ENCODE measurements around the gene ADISSP.

Gene ADISSP

DNA sequence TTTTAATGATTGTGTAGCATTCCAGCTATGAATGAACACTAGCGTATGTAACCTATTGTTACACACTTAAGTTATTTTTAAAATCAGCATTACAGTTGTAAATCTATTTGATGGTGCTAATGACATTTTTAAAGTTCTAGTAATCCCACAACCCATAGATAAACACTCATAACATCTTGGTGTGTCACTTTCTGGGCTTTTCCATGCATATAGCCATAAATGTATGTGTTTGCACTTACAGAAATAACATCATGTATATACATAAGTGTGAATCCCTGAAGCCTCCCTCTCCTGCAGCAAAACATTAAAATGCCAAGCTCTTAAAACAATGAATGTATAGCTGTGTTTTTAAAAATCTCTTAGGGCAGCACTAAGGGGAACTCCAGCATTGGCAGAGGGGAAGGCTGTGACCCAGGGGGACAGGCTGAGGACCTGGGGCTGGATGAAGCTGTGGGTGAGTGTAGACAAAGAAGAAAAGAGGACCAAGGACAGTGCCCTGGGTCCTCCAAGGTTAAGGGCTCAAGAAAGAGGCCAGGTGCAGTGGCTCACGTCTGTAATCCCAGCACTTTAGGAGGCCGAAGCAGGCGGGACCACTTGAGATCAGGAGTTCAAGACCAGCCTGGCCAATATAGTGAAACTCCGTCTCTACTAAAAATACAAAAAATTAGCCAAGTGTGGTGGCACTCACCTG, 19.9 kb upstream of the ADISSP start:
- Mint-ChIP-seq H3K36me3 (peaks cover 4% of the 10 kb centered on the region), H3K27ac (no peak overlapping the region), H3K4me1 (peaks cover 34% of the 10 kb centered on the region), H3K9me3 (no peaks in the 10 kb centered on the region), H3K4me3 (peak overlapping the region; percentile 75), H3K27me3 (no peaks in the 10 kb centered on the region)

DNA sequence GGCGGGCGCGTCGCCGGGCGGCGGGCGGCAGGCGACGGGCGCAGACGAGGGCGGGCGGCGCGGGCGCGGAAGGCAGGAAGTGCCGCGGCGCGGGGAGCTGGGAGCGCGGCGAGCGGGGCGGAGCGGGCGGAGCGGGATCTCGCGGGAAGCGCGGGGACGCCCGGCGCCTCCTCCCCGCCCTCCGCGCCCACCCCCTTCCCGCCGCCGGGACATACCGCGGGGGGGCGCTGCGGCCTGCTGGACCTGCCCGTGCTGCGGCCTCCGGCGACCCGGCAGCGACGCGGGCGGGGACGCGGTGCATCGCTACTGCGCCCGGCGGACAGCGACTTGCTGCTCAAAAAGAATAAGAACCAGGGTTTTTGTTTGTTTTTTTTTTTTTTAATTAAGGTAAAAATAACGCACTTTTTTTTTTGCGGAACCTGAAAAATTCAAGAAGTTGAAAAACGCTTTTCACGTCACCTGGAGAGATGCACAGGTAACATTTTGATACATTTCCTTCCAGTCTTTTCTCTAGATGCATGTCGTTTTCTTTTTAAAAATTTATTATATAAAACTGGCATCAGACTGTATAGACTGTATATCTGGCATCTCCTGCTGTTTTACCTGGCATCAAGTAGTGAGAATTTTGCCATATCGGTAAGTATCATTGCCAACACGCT, 19.2 kb upstream of the ADISSP start, which contains the start of gene CENPB:
TSS of gene CENPB (minus strand) at position 76 of the 659 bp plus-strand sequence. CDS start 257 bp downstream, outside the sequence.
- H3K9me3 Mint-ChIP-seq = no peaks in the 10 kb centered on the region
- peak within 1 kb of the TSS; percentile 59 for H3K27ac Mint-ChIP-seq
- peak within 1 kb of the TSS; percentile 85 for H3K4me3 Mint-ChIP-seq
- peaks cover 37% of the 10 kb centered on the region for H3K4me1 Mint-ChIP-seq
- peaks cover 4% of the 10 kb centered on the region for H3K36me3 Mint-ChIP-seq
- H3K27me3 Mint-ChIP-seq = no peaks in the 10 kb centered on the region

DNA sequence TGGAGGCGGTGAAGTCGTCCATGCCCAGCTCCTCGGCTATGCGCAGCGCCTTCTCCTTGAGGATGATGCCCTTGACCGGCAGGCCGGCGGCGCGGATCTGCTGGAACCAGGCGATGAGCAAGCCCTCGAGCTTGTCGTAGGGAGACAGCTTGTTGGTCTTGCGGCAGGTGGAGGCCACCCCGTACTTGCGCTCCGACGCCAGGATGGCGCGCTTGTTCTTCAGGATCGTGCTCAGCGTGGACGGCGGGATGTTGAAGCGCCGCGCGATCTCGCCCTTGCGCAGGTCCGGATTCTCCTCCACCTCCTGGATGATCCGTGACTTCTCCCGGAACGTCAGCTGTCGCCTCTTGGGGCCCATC, 18.6 kb upstream of the ADISSP start:
- H3K36me3 Mint-ChIP-seq = peaks cover 4% of the 10 kb centered on the region
- no peaks in the 10 kb centered on the region for H3K9me3 Mint-ChIP-seq
- peak overlapping the region; percentile 85 for H3K4me3 Mint-ChIP-seq
- peaks cover 44% of the 10 kb centered on the region for H3K4me1 Mint-ChIP-seq
- H3K27me3 Mint-ChIP-seq = no peaks in the 10 kb centered on the region
- H3K27ac Mint-ChIP-seq = peak overlapping the region; percentile 59

DNA sequence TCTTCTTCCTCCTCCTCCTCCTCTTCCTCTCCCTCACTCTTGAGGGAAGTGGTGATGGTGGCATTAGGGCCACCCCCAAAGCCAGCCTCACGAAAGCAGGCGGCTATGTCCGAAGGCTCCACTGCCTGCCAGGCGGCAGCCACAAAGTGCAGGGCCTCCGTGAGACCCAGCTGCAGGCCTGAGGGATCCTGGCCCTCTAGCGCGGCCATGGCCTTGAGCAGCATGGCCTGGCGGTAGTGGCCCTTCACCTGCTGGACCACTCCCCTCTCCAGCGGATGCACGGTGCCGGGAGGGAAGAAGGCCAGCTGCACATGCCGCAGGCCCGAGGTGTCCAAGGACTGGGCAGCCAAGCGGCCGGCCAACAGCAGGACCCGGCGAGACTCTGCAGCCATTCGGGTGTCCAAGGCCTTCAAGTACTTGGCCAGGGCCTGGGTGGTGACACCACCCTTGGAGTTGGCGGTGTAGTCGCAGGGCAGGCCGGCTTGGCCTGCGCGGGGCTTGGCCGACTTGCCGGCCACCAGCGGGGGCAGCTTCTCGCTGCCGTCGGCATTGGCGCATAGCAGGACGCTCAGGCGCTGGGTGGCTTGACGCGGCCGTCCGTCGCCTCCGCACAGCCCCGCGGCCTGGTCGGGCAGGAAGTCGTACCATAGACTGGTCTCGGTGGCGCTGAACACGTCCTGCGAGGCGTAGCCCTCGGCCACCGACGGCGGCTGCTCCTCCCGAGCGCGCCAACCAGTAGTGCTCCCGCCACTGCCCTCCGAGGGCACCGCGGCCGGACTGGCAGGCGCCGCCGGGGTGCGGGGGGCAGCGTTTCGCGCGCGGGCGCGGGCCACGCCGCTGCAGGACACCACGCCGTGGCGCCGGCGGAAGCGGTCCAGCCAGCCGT, 17.9 kb upstream of the ADISSP start:
- Mint-ChIP-seq H3K27ac (peak overlapping the region; percentile 73), H3K4me3 (peak overlapping the region; percentile 85), H3K4me1 (peaks cover 50% of the 10 kb centered on the region), H3K36me3 (peaks cover 4% of the 10 kb centered on the region), H3K27me3 (no peaks in the 10 kb centered on the region), H3K9me3 (no peaks in the 10 kb centered on the region)

DNA sequence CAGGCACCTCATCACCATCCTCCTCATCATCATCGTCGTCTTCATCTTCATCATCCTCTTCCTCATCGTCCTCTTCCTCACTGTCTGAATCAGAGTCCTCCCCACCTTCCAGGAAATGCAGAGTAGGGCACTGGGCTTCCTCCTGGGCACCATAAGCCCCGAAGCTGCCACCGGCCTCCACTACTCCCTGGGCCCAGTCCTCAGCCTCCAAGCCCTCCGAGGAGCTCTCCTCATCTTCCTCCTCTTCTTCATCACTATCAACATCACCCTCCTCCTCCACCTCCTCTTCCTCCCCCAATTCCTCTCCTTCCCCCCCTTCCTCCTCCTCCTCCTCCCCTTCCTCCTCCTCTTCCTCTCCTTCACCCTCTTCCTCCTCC, 17.3 kb upstream of the ADISSP start:
- no peaks in the 10 kb centered on the region for H3K27me3 Mint-ChIP-seq
- H3K4me3 Mint-ChIP-seq = peak overlapping the region; percentile 49
- peaks cover 4% of the 10 kb centered on the region for H3K36me3 Mint-ChIP-seq
- H3K4me1 Mint-ChIP-seq = peaks cover 52% of the 10 kb centered on the region
- H3K27ac Mint-ChIP-seq = peak overlapping the region; percentile 73
- H3K9me3 Mint-ChIP-seq = no peaks in the 10 kb centered on the region

DNA sequence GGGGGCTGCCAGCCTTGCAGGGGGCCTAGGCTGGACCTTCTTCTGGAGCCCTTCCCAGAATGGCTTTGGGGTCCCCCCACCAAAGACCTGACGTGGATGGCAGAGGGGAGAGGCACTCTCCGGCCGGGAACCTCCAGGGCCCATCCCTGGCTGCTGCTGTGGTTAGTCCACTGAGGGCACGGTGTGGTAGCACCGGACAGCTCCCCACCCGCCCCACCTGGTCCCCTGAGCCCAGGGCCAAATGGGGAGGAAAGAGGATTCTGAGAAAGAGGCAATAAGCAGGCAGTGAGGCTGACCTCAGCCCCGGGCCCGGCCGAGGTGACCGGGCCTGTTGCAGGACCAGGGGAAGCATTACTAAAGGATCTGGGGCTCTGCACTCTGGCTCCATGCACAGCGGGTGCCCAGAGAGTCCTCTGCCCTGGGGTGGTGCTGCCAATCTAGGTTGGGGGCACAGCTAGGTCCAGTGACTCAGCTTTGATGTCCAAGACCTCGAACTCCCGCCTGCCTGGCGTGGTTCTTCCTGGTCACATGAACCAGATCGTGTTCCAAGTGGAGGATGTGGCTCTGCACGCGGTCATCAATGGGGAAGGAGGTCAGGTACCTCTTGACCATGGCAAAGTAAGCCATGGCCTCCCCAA, 16.8 kb upstream of the ADISSP start:
- Mint-ChIP-seq H3K36me3 (peaks cover 4% of the 10 kb centered on the region), H3K27me3 (no peaks in the 10 kb centered on the region), H3K4me3 (peak overlapping the region; percentile 49), H3K4me1 (peaks cover 56% of the 10 kb centered on the region), H3K27ac (peak overlapping the region; percentile 17), H3K9me3 (no peaks in the 10 kb centered on the region)

DNA sequence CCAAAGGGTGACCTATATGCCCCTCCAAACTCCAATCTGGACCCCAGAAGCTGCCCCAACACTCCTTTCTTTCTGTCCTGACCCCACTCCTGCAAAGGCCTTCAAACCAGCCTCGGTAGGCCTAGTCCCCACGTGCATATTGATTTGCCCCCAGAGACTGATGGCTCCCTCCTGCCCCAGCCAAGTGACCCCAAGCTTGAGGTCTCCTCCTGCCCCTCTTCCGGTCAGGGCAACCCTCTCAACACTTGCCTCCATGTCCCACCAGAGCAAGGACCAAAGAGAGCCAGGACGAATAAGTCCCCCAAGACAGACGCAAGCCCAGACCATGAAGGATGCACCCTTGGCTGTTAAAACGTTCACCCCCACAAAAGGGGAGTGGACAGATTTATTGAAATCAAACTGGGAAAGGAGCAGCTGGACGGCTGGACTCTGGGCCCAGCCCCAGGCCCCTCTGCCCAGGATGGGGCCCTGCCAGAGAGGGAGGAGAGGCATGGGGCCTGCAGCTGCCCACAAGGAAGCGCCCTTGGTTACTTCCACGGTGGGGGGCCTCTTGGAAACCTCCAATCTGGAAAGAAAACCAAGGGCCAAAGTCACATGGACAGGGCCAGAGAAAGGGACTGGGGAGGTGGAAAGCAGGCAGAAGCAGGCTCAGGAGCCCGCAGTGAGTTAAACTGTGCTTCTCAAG, 16.1 kb upstream of the ADISSP start:
- Mint-ChIP-seq H3K4me3 (no peak overlapping the region), H3K4me1 (peaks cover 57% of the 10 kb centered on the region)

DNA sequence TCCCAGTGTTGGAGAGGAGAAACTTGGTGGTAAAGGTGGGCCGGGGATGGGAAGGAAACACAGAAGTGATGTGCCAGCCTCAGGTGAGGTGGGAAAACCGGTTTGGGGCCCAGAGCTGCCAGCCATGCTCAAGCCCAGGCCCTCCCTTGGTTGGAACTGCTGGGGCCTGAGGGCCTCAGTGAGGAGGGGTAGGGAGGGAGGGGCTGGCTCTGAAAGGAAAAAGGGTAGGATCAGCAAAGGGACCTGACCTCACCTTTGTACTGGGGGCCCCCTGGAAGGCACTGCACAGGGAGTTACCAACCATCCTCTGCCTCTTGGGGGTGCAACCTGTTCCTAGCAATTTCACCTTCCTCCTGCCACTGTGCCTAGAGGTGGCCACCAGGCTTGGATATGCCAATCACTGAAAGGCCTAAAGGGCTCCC, 15.5 kb upstream of the ADISSP start:
- peak overlapping the region; percentile 55 for H3K27ac Mint-ChIP-seq
- peaks cover 4% of the 10 kb centered on the region for H3K36me3 Mint-ChIP-seq
- no peak overlapping the region for H3K4me3 Mint-ChIP-seq
- no peaks in the 10 kb centered on the region for H3K9me3 Mint-ChIP-seq
- H3K4me1 Mint-ChIP-seq = peaks cover 55% of the 10 kb centered on the region
- no peaks in the 10 kb centered on the region for H3K27me3 Mint-ChIP-seq

More for the DNA sequence above, 16.1 kb upstream of the ADISSP start:
- peaks cover 4% of the 10 kb centered on the region for H3K36me3 Mint-ChIP-seq
- H3K27ac Mint-ChIP-seq = no peak overlapping the region
- no peaks in the 10 kb centered on the region for H3K9me3 Mint-ChIP-seq
- H3K27me3 Mint-ChIP-seq = no peaks in the 10 kb centered on the region

DNA sequence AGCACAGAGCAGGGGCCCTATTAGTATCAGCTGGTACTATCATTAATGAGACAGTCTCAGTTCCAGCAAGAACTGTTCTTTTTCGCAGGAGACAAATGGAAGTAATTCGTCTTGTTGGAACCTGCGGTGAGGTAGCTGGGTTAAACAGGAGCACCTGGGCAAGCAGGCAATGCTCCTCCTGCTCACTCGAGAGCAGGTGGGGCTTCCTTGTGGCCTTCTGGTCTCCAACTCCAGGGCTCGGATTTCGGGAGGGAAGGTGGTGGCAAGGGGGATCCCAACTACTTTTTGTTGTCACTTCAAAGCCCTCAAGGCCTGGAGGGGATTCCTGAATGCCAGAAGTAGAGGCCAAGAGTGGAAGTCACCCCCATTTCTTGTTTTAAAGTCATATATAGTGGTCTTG, 15.0 kb upstream of the ADISSP start:
- Mint-ChIP-seq H3K9me3 (no peaks in the 10 kb centered on the region), H3K4me1 (peaks cover 51% of the 10 kb centered on the region), H3K27me3 (no peaks in the 10 kb centered on the region), H3K4me3 (no peak overlapping the region), H3K27ac (peak overlapping the region; percentile 55), H3K36me3 (peaks cover 4% of the 10 kb centered on the region)

DNA sequence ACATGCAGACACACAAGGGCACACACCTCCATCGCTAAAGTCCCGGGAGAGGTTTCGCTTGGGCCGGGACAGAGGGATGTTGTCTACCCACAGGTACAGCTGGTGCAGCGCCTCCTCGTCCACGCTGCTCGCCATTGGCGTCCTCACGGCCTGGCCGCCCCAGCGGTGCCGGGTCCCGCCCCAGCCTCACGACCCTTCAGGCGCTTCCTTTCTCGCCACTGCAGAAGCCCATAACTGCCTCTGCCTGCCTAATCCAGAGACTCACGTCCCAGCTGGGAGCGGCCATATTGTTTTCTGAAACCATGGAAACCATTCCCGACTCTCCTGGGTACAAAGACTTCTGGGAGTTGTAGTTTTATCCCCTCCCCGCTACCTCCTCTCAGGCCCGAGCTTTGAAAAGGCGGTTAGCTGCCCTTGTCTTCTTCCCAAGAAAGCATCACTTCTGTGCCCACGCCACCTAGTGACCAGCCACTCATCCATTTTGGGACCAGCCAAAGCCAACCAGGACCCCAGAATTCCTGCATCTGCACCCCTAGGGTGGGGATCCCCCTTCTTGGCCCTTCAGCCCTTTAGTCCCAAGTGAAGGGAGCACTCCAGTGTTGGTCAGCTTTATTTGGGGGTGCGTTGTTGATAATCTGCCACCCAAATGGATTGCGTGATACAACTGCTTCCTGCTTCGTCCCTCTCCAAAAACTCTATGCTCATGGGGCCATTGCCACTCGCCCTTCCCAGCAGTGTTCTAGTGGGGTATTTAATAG, 13.8 kb upstream of the ADISSP start, which contains the start of gene SPEF1:
TSS of gene SPEF1 (minus strand) at position 296 of the 758 bp plus-strand sequence. CDS start at position 135, 161 bp downstream.
- no peaks in the 10 kb centered on the region for H3K9me3 Mint-ChIP-seq
- peak within 1 kb of the TSS; percentile 70 for H3K27ac Mint-ChIP-seq
- H3K4me1 Mint-ChIP-seq = peaks cover 55% of the 10 kb centered on the region
- peaks cover 4% of the 10 kb centered on the region for H3K36me3 Mint-ChIP-seq
- no peaks in the 10 kb centered on the region for H3K27me3 Mint-ChIP-seq
- H3K4me3 Mint-ChIP-seq = peak within 1 kb of the TSS; percentile 77

DNA sequence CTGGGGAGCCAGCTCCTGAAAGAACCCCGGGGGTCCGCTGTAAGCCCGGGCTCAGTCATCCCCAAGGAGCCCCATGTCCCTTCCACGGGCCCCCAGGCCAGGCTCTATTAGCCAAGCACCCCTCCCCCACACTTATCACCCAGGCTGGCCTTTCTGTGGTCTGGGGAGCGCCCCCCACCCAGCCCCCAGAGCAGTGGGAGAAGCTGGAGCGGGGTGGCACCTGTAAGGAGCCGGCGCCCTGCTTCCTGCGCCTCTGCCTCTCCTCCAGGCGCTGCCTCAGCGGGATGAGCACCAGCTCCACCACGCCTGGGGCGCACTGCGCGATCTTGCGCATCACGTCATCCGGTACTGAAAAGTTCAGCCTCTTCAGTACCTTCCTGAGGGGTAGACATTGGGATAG, 11.4 kb upstream of the ADISSP start:
- peak overlapping the region; percentile 60 for H3K4me3 Mint-ChIP-seq
- peaks cover 2% of the 10 kb centered on the region for H3K36me3 Mint-ChIP-seq
- H3K27me3 Mint-ChIP-seq = no peaks in the 10 kb centered on the region
- no peak overlapping the region for H3K27ac Mint-ChIP-seq
- peaks cover 45% of the 10 kb centered on the region for H3K4me1 Mint-ChIP-seq
- no peaks in the 10 kb centered on the region for H3K9me3 Mint-ChIP-seq

DNA sequence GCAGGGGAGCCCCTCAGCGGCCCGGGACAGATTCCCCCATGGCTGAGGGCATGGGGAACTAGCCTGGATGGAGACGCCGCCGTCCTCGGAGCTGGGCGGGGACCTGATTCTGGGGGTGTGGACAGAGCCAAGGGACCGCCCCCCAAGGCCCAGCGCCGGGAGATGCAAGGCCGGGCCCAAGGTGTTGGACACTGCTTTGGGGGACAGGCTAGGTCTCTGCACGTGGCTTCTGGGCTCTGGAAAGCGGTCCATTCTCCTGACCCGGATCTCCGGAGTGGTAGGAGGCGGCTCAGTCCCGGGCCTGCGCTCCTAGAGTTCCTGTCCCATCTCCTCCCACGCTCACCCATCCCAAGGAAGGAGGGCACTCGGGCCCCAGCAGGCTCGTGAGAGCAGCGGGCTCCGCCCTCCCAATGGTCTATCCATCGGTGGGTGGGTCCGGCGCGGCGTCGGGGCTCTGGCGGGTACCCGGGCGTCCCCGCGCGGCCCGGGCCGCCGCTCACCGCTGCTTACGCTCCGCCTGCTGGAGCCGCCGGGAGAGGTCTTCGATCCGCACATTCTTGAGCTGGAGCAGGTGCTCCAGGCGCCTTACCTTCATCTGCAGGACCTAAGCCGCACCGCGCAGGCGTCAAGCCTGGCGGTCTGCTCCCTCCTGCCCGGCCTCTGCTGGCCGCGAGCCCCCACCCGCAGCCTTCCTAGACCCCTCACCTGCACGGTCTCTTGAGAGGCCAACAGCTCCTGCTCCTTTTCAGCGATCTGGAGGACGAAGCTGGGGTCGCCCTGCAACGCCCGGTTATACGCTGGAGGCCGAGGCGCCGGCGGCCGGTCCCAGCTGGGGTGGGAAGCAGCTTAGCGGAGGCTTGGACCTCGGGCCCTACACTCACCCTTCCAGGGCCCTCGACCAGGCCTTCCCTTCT, 10.4 kb upstream of the ADISSP start:
- peaks cover 40% of the 10 kb centered on the region for H3K4me1 Mint-ChIP-seq
- no peak overlapping the region for H3K27ac Mint-ChIP-seq
- H3K9me3 Mint-ChIP-seq = no peaks in the 10 kb centered on the region
- H3K36me3 Mint-ChIP-seq = no peaks in the 10 kb centered on the region
- peak overlapping the region; percentile 75 for H3K4me3 Mint-ChIP-seq
- no peaks in the 10 kb centered on the region for H3K27me3 Mint-ChIP-seq

DNA sequence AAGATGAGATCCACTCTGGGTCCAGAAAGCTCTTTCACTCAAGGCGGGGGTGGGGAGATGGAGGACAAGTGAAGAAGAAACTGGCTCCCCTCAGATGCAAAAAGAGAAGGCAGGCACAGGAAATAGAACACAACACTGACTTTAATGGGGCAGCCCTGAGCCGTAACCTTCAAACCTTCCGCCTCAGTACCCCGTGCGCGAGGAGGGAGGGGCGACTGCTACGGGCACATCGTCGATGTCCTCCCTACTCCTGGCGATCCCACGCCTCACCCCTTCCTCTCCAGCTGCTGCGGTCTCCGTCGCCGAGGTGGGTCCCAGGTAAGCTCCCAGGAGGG, 9.8 kb upstream of the ADISSP start:
- Mint-ChIP-seq H3K4me3 (peak overlapping the region; percentile 75), H3K9me3 (no peaks in the 10 kb centered on the region), H3K27me3 (no peaks in the 10 kb centered on the region), H3K4me1 (peaks cover 40% of the 10 kb centered on the region), H3K36me3 (no peaks in the 10 kb centered on the region), H3K27ac (no peak overlapping the region)

All from activated naive CD4-positive, alpha-beta T cell treated with anti-CD3 and anti-CD28 coated beads, Interleukin-2, amount 50 U/mL, for 24 hours (primary cell).